HUES48 (cell line): ENCODE results near the gene EBP.

ENCODE experiments used
- H3K27ac ChIP-seq: one replicate; pipeline ENCODE4 v1.7.0; 2013; ENCODE audit warnings: low read depth, low read length, inconsistent platforms
- H3K27me3 ChIP-seq: 2 replicates; pipeline ENCODE4 v1.6.1; 2013; ENCODE audit warnings: mild to moderate bottlenecking, low read length; ENCODE audit not compliant: control insufficient read depth, insufficient read depth
- H3K36me3 ChIP-seq: 2 replicates; pipeline ENCODE4 v1.6.1; 2013; ENCODE audit warnings: low read length; ENCODE audit not compliant: control insufficient read depth, insufficient read depth
- H3K4me1 ChIP-seq: 2 replicates; pipeline ENCODE4 v1.6.1; 2013; ENCODE audit warnings: mild to moderate bottlenecking, low read length; ENCODE audit not compliant: control insufficient read depth, insufficient read depth
- H3K4me3 ChIP-seq: 2 replicates; pipeline ENCODE4 v1.5.1; 2013; ENCODE audit warnings: mild to moderate bottlenecking, low read depth, low read length
- H3K9ac ChIP-seq: 2 replicates; pipeline ENCODE4 v1.6.1; 2013; ENCODE audit warnings: mild to moderate bottlenecking, low read depth, low read length, moderate library complexity
- H3K9me3 ChIP-seq: 2 replicates; pipeline ENCODE4 v1.6.1; 2013; ENCODE audit warnings: low read length; ENCODE audit not compliant: control insufficient read depth, insufficient read depth

Gene EBP

DNA sequence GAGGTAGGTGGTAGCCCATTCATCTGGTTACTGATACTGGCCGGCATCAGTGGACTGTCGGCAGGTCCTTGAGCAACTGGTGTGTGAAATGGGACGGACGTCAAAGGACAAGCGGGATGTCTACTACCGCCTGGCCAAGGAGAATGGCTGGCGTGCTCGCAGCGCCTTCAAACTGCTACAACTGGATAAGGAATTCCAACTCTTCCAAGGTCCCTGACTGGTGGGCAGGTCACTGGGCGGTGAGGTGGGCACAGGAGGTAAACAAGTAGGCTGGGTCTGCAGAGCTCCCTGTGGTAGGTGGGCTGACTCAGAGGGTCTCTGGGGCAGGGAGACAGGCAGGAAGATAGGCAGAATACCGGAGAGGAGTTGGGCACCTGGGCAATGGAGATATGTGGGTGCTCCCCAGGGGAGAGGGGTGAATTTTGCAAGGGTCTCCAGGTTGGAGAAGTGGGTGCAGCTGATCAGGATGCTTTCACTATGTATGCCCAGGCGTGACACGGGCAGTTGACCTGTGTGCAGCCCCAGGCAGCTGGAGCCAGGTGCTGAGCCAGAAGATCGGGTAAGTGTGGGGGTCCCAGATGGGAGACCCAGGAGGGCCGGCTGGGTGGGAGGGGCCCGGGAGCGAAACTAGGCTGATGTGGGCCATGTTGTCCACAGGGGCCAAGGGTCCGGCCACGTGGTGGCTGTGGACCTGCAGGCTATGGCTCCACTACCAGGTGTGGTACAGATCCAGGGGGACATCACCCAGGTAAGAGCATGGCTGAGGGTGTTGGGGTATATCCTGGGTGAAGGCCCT is 43.5 kb upstream of the EBP start:
- H3K9me3 ChIP-seq, result peaks cover 23% of the 10 kb centered on the region; the same call in 1 of the 2 replicates
- no peak overlapping the region for H3K9ac ChIP-seq

DNA sequence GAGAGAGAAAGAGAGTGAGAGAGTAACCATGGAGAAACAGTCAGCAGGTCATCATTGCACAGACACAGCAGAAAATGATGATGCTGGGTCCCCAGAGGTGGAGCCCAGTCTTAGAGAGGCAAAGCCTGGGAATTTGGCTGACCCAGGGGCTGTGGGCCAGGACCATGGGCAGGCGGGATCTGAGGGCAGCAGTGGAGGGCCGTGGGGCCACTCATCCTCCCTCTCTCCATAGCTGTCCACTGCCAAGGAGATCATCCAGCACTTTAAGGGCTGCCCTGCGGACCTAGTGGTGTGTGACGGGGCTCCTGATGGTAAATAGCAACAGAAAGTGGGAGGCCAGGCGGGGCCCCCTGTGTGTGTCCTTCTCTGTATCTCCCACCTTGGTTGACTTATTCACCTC is 42.8 kb upstream of the EBP start:
- Histone ChIP-seq H3K27me3 (no peaks in the 10 kb centered on the region), H3K9me3 (peaks cover 26% of the 10 kb centered on the region; the same call in 1 of the 2 replicates), H3K27ac (no peak overlapping the region), H3K36me3 (peaks cover 29% of the 10 kb centered on the region), H3K9ac (no peak overlapping the region), H3K4me3 (no peak overlapping the region), H3K4me1 (no peaks in the 10 kb centered on the region)

More for the DNA sequence above, 43.5 kb upstream of the EBP start:
- Histone ChIP-seq H3K27me3 (no peaks in the 10 kb centered on the region), H3K4me1 (peaks cover 5% of the 10 kb centered on the region), H3K4me3 (no peak overlapping the region), H3K36me3 (peaks cover 23% of the 10 kb centered on the region), H3K27ac (no peak overlapping the region)

DNA sequence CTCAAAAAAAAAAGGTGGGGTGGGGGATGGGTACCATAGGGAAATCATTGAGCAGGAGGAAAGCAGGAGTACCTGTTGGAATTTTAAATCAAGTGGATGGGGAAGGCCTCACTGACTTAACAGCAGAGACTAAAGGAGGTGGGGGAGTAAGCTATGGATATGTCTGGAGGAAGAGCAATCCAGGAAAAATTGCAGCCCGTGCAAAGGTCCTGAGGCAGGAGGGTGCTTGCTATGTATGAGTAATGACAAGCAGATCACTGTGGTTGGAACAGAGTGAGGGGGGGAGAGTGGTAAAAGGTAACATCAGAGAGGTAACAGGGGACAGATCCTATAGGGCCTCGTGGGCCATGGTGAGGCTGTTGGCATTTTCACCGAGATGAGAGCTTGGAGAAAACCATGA is 41.5 kb upstream of the EBP start:
- Histone ChIP-seq H3K4me3 (no peak overlapping the region), H3K27ac (no peak overlapping the region), H3K9ac (no peak overlapping the region), H3K4me1 (no peaks in the 10 kb centered on the region), H3K36me3 (peaks cover 31% of the 10 kb centered on the region), H3K27me3 (no peaks in the 10 kb centered on the region), H3K9me3 (peaks cover 26% of the 10 kb centered on the region; the same call in 1 of the 2 replicates)

DNA sequence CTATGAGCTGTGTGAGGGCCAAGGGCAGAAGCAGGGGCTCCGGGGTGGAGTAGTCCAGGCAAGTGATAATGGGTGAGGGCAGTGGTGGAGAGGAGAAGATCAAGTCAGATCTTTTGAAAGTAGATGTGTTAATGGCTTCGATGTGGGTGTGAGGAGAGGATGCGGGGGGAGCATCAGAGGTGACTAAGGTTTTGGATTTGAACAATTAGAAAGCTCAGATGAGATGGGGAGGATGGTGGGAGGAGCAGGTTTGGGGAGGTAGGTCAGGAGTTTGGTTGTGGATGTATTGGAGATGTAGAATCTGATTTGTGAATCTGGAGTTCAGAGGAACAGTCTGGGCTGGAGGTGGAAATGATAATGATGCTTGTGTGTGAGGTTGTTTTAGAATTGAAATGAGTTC is 41.0 kb upstream of the EBP start:
- H3K9ac ChIP-seq, result no peak overlapping the region
- H3K4me1 ChIP-seq, result no peaks in the 10 kb centered on the region
- H3K27ac ChIP-seq, result no peak overlapping the region
- peaks cover 27% of the 10 kb centered on the region; the same call in 1 of the 2 replicates for H3K9me3 ChIP-seq
- no peak overlapping the region for H3K4me3 ChIP-seq
- H3K27me3 ChIP-seq, result no peaks in the 10 kb centered on the region
- peaks cover 35% of the 10 kb centered on the region for H3K36me3 ChIP-seq

DNA sequence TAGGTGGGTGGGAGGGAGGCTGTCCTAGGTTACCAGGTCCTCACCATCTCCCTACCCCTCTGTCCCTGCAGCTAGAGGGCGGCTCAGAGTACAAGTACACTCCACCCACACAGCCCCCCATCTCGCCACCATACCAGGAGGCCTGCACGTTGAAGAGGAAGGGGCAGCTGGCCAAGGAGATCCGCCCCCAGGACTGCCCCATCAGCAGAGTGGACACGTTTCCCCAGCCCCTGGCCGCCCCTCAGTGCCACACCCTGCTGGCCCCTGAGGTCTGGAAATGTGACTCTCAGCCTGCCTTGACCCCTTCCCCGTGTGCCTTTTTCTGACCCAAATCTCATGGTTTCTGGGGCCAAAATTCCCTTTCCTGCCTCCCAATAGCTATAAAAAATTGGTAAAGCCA is 39.1 kb upstream of the EBP start:
- no peak overlapping the region for H3K4me3 ChIP-seq
- no peaks in the 10 kb centered on the region for H3K27me3 ChIP-seq
- no peaks in the 10 kb centered on the region for H3K4me1 ChIP-seq
- H3K36me3 ChIP-seq, result peaks cover 47% of the 10 kb centered on the region
- no peak overlapping the region for H3K27ac ChIP-seq
- H3K9me3 ChIP-seq, result peaks cover 30% of the 10 kb centered on the region
- no peak overlapping the region for H3K9ac ChIP-seq

DNA sequence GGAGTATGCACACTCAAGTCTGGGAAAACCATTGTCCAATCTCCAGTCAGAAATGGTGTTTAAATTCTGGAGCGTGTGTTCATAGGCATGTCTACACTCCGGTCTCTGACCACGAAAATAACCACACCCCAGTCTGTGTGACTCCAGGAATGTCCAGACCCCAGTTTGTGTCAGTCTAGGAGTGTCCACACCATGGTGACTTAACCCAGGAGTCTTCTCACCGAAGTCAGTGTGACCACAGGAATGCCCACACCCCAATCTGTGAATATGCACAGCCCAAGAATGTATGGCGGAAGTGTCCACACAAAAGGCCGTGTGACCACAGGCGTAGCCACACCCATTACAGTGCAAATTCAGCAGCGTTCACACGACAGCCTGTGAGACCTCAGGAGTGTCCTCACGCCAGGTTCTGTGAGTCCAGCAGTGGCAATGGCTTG is 34.2 kb upstream of the EBP start:
- H3K27me3 ChIP-seq, result no peaks in the 10 kb centered on the region
- H3K9me3 ChIP-seq, result peaks cover 45% of the 10 kb centered on the region
- no peak overlapping the region for H3K4me3 ChIP-seq
- H3K4me1 ChIP-seq, result no peaks in the 10 kb centered on the region
- no peak overlapping the region for H3K9ac ChIP-seq
- no peak overlapping the region for H3K27ac ChIP-seq
- H3K36me3 ChIP-seq, result peaks cover 32% of the 10 kb centered on the region

DNA sequence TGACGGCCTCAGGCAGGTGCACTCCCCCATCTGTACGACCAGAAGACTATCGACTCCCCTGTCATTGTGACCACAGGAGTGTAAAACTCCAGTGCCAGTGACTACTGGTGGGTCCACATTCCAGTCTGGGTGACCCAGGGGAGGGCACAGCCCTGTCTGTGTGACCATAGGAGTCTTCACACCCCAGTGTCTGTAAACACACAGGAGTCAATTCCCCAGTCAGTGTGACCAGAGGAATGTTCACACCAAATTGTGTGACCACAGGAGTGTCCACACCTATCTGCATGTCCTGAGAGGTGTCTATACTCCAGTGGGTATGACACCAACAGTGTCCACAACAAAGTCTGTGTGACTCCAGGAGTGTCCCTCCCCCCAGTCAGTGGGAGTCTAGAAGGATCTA is 33.6 kb upstream of the EBP start:
- H3K9me3 ChIP-seq, result peaks cover 41% of the 10 kb centered on the region
- H3K27me3 ChIP-seq, result no peaks in the 10 kb centered on the region
- no peaks in the 10 kb centered on the region for H3K4me1 ChIP-seq
- no peak overlapping the region for H3K9ac ChIP-seq
- H3K36me3 ChIP-seq, result peaks cover 26% of the 10 kb centered on the region
- no peak overlapping the region for H3K4me3 ChIP-seq
- no peak overlapping the region for H3K27ac ChIP-seq

DNA sequence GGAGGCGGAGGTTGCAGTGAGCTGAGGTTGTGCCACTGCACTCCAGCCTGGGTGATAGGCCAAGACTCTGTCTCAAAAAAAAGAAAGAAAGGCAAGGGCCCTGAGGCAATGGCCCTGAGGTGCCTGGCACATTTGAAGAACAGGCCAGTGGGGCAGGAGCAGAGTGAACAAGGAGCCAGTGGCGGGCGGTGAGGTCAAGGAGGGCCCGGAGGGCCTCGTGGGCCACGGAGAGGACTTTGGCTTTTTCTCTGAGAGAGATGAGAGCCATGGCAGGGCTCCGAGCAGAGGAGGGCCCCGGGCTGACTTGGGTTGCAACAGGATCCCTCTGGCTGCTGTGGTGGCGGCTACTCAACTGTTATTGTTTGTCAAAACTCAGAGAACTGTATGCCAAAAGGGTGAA is 32.3 kb upstream of the EBP start:
- H3K4me3 ChIP-seq, result no peak overlapping the region
- no peak overlapping the region for H3K9ac ChIP-seq
- H3K36me3 ChIP-seq, result peaks cover 16% of the 10 kb centered on the region
- no peak overlapping the region for H3K27ac ChIP-seq
- peaks cover 40% of the 10 kb centered on the region for H3K9me3 ChIP-seq
- H3K27me3 ChIP-seq, result no peaks in the 10 kb centered on the region
- no peaks in the 10 kb centered on the region for H3K4me1 ChIP-seq

DNA sequence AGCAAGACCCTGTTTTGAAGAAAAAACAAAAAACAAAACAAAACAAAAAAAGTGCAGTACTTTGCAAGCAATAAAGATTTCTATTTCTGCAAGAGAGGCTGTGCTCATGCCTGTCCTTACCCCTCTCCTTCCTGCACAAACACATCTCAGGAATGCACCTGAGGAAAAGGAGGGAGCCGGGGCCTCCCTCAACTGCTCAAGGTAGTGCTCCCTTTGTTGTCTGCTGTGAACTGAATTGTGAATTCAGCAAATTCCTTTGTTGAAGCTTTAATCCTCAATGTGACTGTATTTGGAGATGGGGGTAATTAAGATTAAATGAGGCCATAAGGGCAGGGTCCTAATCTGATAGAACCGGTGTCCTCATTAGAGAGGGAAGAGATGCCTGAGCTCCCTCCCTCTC is 31.7 kb upstream of the EBP start:
- H3K9me3 ChIP-seq, result peaks cover 40% of the 10 kb centered on the region
- H3K9ac ChIP-seq, result no peak overlapping the region
- H3K27ac ChIP-seq, result no peak overlapping the region
- no peak overlapping the region for H3K4me3 ChIP-seq
- no peaks in the 10 kb centered on the region for H3K4me1 ChIP-seq
- H3K36me3 ChIP-seq, result peaks cover 16% of the 10 kb centered on the region
- no peaks in the 10 kb centered on the region for H3K27me3 ChIP-seq

DNA sequence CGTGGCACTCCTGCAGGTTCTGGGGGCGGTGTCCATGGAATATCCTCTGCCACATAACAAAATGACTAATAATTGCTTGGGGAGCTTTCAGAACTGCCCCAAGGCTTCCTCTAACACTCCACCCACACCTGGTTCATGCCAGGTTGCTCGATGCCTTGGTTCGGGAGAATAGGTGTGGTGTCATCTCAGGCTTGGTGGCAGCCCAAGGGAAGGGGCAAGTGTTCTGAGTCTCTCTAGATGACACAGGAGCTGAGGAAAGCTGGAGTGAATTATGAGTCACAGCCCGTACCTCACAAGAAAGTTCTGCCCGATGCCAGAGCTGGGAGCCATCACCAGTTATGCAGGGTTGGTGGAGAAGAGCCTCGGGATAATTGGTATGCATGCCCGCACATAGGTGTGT is 30.9 kb upstream of the EBP start:
- H3K9ac ChIP-seq, result no peak overlapping the region
- H3K27ac ChIP-seq, result no peak overlapping the region
- H3K9me3 ChIP-seq, result peaks cover 39% of the 10 kb centered on the region
- no peak overlapping the region for H3K4me3 ChIP-seq
- no peaks in the 10 kb centered on the region for H3K27me3 ChIP-seq
- H3K4me1 ChIP-seq, result no peaks in the 10 kb centered on the region
- H3K36me3 ChIP-seq, result peaks cover 11% of the 10 kb centered on the region

DNA sequence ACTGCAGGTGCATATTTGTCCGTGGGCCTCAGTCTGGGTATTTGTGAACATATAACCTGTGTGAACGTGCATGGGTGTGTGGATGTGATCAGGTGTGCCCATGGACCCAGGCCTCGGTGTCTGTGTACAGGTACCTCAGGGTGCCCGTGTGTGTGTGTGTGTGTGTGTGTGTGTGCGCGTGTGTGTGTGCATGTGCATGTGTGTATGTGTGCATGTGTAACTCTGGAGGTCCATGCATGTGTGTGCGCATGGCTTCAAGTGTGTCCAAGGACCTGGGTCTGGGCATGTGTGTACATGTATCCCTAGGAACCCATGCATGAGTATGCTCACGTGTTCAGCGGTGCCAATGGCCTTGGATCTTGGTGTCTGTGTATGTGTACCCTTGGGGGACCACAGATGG is 29.8 kb upstream of the EBP start:
- H3K27ac ChIP-seq, result no peak overlapping the region
- H3K36me3 ChIP-seq, result peaks cover 5% of the 10 kb centered on the region; the same call in 1 of the 2 replicates
- H3K9me3 ChIP-seq, result peaks cover 41% of the 10 kb centered on the region
- H3K9ac ChIP-seq, result no peak overlapping the region
- no peaks in the 10 kb centered on the region for H3K27me3 ChIP-seq
- H3K4me1 ChIP-seq, result no peaks in the 10 kb centered on the region
- H3K4me3 ChIP-seq, result no peak overlapping the region
